ENCODE results near the gene ZNF518B. TPM values are rescaled to one million over a fixed set of nuclear protein-coding genes. Genes with fewer than 3 reads are reported as not detected.

Gene ZNF518B
- total RNA-seq, 4 donors from 2014 or later = 3.8 to 37.2 (median 14.5) TPM

DNA sequence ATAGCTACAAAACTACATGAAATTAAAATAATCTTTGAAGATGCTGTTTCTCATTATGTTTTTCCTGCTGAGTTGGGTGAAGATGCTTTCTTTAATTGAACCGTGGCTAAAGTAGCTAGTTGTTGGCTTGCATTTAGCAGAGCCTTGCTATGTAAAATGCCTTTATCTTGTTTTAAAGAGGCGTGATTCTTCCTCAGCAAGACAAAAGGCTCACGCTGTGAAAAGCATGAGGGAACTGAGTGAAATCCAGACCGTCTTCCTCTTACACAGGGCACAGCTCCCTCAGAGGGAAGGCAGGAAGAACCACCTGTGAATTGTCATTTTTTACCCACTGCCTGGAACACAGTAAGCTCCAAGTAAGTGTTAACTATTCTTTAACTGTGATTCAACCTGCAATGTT, 39.0 kb upstream of the ZNF518B start:
- no peak overlapping the region for H3K4me3 ChIP-seq
- no peak for DNase-seq
- H3K4me1 ChIP-seq = no peaks in the 10 kb centered on the region
- TF ChIP-seq, protein P1, sequence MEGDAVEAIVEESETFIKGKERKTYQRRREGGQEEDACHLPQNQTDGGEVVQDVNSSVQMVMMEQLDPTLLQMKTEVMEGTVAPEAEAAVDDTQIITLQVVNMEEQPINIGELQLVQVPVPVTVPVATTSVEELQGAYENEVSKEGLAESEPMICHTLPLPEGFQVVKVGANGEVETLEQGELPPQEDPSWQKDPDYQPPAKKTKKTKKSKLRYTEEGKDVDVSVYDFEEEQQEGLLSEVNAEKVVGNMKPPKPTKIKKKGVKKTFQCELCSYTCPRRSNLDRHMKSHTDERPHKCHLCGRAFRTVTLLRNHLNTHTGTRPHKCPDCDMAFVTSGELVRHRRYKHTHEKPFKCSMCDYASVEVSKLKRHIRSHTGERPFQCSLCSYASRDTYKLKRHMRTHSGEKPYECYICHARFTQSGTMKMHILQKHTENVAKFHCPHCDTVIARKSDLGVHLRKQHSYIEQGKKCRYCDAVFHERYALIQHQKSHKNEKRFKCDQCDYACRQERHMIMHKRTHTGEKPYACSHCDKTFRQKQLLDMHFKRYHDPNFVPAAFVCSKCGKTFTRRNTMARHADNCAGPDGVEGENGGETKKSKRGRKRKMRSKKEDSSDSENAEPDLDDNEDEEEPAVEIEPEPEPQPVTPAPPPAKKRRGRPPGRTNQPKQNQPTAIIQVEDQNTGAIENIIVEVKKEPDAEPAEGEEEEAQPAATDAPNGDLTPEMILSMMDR (IDR thresholded peaks at IDR 0.05) = no peak
- TF ChIP-seq POLR2A (IDR thresholded peaks at IDR 0.05) = no peak
- WGBS, 2 donors = 40 to 57% methylated on average over 4 of the region's 4 CpGs
- no peaks in the 10 kb centered on the region for H3K27me3 ChIP-seq
- intact Hi-C loops (cut with DNase I) = no loop called here
- H3K36me3 ChIP-seq = no peaks in the 10 kb centered on the region
- H3K9me3 ChIP-seq = no peaks in the 10 kb centered on the region
- no peak overlapping the region for H3K27ac ChIP-seq

DNA sequence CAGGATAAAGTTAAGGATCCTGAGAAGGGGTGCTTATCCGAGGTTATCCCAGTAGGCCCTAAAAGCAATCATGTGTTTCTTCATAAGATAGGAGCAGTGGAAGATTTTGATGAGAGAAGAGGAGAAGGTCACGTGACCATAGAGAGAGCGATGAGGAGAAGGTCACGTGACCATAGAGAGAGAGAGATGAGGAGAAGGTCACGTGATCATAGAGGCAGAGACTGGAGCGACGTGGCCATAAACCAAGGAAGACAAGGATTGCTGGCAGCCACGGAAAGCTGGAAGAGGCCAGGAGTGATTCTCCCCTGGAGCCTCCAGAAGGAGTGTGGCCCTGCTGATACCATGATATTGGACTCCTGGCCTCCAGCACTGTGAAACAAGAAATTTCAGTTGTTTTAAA, 38.4 kb upstream of the ZNF518B start:
- H3K4me3 ChIP-seq = no peak overlapping the region
- H3K9me3 ChIP-seq = no peaks in the 10 kb centered on the region
- no peak for DNase-seq
- no peaks in the 10 kb centered on the region for H3K4me1 ChIP-seq
- H3K27me3 ChIP-seq = no peaks in the 10 kb centered on the region
- 73 to 77% methylated on average over 8 of the region's 8 CpGs for WGBS, 2 donors
- TF ChIP-seq, protein P1 (IDR thresholded peaks at IDR 0.05) = no peak
- no peak for TF ChIP-seq POLR2A (IDR thresholded peaks at IDR 0.05)
- H3K27ac ChIP-seq = no peak overlapping the region
- intact Hi-C loops (cut with DNase I) = no loop called here
- H3K36me3 ChIP-seq = no peaks in the 10 kb centered on the region

DNA sequence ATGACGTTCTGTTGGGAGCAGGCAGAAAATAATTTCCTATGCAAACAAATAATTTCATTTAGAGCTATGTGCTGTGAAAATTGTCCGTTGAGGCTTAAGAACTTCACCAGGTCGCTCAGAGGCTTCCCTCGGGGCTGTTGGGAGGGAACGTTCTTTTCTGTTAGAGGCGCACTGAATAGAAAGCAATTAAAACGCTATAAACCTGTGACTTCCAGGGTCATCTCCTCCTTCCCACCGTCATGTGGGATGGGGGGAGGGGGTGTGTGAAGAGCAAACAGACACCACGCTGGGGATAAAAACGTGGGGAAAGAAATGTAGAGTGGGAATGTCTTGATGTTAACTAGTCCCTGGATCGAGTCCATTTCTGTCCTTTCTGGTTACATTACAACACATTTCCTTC, 35.2 kb upstream of the ZNF518B start:
- Histone ChIP-seq H3K9me3 (no peaks in the 10 kb centered on the region), H3K36me3 (no peaks in the 10 kb centered on the region), H3K27ac (no peak overlapping the region), H3K27me3 (peaks cover 0 to 2% (median 0%) of the 10 kb centered on the region in 4 donors), H3K4me3 (no peak overlapping the region), H3K4me1 (no peaks in the 10 kb centered on the region)
- TF ChIP-seq, protein P1 (IDR thresholded peaks at IDR 0.05) = no peak
- no peak for TF ChIP-seq POLR2A (IDR thresholded peaks at IDR 0.05)
- no peak for DNase-seq
- WGBS, 2 donors = 37 to 56% methylated on average over 11 of the region's 11 CpGs
- intact Hi-C loops (cut with DNase I) = no loop called here

DNA sequence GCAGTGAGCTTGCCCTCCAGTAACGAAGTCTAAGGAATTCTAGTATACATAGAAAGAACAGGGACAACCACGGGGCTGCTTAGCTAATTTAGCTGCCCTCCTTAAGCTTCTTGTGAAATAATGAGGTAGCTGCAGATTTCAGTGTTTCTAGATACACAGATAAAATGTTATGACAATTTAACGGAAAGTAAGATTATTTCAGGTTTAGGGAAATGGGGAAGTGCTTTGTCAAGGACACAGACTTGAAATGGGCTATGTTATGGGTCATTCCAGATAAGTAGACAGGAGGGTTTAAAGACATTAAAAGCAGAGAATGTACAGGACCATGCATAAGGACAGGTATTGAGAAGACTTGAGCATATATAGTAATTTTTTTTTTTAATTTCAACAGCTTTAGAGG, 34.2 kb upstream of the ZNF518B start:
- Histone ChIP-seq H3K9me3 (no peaks in the 10 kb centered on the region), H3K27me3 (peaks cover 0 to 7% (median 0%) of the 10 kb centered on the region in 4 donors), H3K36me3 (no peaks in the 10 kb centered on the region), H3K27ac (no peak overlapping the region), H3K4me1 (no peaks in the 10 kb centered on the region), H3K4me3 (no peak overlapping the region)
- no peak for DNase-seq
- intact Hi-C loops (cut with DNase I) = no loop called here
- TF ChIP-seq, protein P1 (IDR thresholded peaks at IDR 0.05) = no peak
- TF ChIP-seq POLR2A (IDR thresholded peaks at IDR 0.05) = no peak
- WGBS, 2 donors = 82 to 87% methylated on average over 3 of the region's 3 CpGs

DNA sequence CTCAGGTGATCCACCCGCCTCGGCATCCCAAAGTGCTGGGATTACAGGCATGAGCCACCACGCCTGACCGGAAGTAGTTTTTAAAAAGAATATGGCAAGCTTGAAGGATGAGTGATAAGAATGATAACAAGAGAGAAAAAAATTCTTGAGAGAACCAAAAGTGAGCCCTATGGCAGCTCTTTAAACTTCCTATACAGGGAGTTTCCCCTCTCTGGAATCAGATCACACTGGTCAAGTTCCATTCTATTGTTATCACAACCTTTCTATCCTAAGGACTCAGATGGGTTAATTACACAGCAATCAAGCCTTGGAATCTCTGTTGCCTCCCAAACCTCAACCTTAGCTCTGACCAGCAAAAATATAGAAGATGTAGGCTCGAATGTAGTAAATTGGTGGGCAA, 33.8 kb upstream of the ZNF518B start:
- TF ChIP-seq, protein P1 (IDR thresholded peaks at IDR 0.05) = no peak
- TF ChIP-seq POLR2A (IDR thresholded peaks at IDR 0.05) = no peak
- Histone ChIP-seq H3K27ac (no peak overlapping the region), H3K4me3 (no peak overlapping the region), H3K9me3 (no peaks in the 10 kb centered on the region), H3K4me1 (no peaks in the 10 kb centered on the region), H3K27me3 (peaks cover 0 to 7% (median 0%) of the 10 kb centered on the region in 4 donors), H3K36me3 (no peaks in the 10 kb centered on the region)
- DNase-seq = no peak
- intact Hi-C loops (cut with DNase I) = no loop called here
- WGBS, 2 donors = 77 to 84% methylated on average over 5 of the region's 5 CpGs

All from esophagus squamous epithelium (tissue), 5 donors.